OCI-LY7 (cell line): ENCODE data around the gene ARHGAP26.

Source experiments
- EZH2phosphoT487 ChIP-seq: fragments of 200-600 bp; sonication (generic); IDR thresholded peaks from 2 replicates; pipeline ENCODE4 v1.6.1; 2018; ENCODE audit warnings: low read depth, borderline replicate concordance, mild to moderate bottlenecking, mixed run types, antibody characterized with exemption, low read length, moderate library complexity, mixed read lengths
- TF ChIP-seq, protein P1 (sequence below): fragments of 200-600 bp; sonication (generic); conservative IDR thresholded peaks from 2 replicates; pipeline ENCODE4 v1.5.1; 2014; ENCODE audit warnings: mild to moderate bottlenecking, antibody characterized with exemption, low read length, moderate library complexity, mixed read lengths

DNA sequence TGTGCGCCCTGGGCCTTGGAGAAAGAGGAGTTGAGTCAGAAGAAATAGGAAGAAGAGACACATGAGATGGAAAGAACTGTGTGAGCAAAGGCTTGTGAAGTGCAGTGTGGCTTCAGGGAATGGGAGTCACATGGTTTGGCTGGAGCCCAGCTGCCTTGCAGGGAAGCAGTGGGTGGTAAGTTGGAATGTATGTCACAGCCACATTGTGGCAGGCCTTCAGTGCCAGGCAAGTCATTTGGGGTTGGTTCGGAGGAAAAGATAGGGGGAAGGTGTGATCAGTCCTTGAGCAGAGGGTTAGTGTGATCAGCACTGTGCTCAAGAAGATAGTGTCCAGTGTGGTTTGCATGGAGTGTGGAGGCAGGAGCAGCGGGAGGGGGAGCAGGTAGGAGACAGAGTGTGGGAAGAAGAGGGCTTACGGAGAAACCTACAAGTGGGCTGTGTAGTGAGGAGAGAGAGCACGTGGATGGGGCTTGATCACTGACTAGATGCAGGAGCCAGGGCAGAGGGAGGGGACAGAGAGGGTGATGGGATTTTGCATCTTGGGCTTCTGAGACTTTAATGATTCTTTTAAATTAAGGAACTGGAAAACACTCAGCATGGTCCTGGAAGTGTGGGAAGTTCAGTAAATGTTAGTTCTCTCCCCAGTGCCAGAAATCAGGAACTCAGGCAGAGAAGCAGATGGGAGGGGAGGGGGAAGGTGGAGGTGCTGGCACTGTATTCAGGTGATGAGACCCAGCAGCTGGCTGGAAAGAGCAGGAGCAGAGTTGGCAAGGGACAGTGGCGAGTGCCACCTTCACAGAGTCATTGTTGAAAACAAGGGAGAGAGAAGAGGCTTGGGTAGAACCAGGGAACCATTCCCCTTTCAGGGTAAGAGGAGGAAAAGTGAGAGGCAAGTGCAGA is 46.6 kb downstream of the ARHGAP26 start:
- TF ChIP-seq, protein P1, sequence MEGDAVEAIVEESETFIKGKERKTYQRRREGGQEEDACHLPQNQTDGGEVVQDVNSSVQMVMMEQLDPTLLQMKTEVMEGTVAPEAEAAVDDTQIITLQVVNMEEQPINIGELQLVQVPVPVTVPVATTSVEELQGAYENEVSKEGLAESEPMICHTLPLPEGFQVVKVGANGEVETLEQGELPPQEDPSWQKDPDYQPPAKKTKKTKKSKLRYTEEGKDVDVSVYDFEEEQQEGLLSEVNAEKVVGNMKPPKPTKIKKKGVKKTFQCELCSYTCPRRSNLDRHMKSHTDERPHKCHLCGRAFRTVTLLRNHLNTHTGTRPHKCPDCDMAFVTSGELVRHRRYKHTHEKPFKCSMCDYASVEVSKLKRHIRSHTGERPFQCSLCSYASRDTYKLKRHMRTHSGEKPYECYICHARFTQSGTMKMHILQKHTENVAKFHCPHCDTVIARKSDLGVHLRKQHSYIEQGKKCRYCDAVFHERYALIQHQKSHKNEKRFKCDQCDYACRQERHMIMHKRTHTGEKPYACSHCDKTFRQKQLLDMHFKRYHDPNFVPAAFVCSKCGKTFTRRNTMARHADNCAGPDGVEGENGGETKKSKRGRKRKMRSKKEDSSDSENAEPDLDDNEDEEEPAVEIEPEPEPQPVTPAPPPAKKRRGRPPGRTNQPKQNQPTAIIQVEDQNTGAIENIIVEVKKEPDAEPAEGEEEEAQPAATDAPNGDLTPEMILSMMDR: no peak
- no peak for TF ChIP-seq EZH2phosphoT487
